HG02938 (cell line): ENCODE data around the gene FAM110D.

Source experiments
- ATAC-seq: cut with Tn5 transposase; IDR thresholded peaks from one replicate; pipeline ENCODE4 v1.9.1; 2021; ENCODE audit warnings: mild to moderate bottlenecking, moderate library complexity; ENCODE audit not compliant: unreplicated experiment

FAM110D gene

DNA sequence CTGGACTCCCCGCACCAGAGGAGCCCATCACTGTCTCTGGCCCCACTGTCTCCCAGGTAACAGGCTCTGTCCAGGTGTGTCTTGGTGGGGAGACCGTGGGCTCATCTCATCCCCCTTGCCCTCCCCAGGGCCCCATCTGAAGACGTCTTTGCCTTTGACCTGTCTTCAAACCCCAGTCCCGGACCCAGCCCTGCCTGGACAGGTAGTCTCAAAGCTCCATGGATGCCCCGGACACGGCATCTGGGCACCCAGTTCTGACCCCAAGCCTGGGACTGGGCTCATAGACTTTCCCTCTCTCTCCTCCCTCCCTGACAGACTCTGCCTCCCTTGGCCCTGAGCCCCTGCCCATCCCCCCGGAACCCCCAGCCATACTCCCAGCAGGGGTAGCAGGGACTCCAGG, 25.2 kb downstream of the FAM110D start:
- no peak for ATAC-seq

DNA sequence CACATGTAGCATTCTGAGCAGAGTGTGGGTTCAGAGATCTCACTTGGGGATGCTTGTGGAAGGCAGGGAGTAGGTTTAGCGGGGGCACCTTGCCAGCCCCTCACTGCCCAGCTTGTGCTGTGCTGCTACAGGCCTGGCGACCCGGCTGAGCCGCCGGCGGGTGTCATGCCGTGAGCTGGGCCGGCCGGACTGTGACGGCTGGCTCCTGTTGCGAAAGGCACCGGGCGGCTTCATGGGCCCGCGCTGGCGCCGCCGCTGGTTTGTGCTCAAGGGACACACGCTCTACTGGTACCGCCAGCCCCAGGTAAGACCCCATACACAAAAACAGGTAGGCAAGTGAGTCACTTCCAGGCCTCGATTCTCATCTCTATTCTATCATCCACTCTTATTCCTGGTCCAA, 26.0 kb downstream of the FAM110D start:
- no peak for ATAC-seq

DNA sequence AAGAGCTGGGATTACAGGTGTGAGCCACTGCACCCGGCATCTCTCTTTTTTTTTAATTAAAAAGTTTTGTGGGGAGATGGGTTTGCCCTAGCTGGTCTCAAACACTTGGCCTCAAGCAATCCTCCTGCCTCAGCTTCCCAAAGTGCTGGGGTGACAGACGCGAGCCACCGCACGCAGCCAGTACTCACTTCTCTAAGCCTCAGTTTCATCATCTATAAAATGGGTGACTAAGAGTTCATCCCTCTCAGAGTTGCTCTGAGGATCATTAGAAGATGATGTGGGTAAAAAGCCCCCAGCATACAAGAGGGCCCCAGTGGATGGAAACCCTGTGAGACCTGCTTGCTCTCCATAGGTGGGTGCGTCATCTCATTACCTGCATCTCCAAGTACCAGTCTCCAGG, 29.0 kb downstream of the FAM110D start:
- ATAC-seq: no peak

DNA sequence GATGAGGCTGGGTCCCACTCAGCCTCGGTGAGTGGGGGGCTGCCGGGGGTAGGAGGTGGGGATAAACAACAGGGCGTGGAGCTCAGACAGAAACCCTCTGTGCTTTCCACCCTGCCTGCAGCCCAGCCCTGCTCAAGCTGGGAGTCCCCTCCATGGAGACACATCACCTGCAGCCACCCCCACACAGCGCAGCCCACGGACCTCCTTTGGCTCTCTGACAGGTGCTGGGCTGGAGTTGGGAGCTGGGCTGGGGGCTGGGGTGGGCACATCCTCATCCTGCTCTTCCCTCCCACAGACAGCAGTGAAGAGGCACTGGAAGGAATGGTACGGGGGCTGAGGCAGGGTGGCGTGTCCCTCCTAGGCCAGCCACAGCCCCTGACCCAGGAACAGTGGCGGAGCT, 29.6 kb downstream of the FAM110D start:
- no peak for ATAC-seq

DNA sequence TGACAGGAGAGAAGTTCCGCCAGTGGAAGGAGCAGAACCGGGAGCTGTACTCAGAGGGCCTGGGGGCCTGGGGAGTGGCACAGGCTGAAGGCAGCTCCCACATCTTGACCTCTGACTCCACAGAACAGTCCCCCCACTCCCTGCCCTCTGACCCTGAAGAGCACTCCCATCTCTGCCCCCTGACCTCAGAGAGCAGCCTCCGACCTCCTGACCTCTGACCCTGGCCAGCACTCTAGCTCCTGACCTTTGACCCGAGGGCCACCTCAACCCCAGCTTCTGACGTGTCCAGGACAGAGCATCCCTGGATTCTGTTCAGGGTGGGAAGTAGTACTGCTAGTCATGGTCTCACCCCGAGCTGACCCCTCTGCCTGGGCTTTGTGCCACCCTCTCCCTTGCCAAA, 30.5 kb downstream of the FAM110D start:
- ATAC-seq: no peak

GRCh38 chr1:26189751-26190275, 30.9 kb downstream of the FAM110D start:
- ATAC-seq: no peak

GRCh38 chr1:26190373-26190987, 31.6 kb downstream of the FAM110D start, which contains the start of gene CATSPER4:
TSS of gene CATSPER4 (plus strand) at chr1:26190602. CDS start at chr1:26190628, 26 bp downstream.
- ATAC-seq: no peak

DNA sequence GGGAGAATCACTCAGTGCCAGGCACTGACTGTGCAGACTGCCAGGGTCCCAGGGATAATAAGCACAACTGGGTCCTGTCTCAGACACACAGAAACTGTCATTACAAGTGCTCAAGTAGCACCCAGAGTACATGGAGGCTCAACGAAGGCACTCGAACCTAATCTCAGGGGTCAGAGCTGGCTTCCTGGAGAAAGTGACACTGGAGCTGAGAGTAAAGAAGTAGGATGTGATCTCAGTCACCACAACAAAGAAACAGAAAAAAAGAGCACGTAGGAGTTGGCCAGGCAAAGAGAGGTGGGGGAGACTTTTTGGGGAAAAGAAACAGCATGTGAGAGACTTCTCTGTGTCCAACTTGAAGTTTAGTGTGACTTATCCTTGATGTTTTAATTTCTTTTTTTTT, 32.9 kb downstream of the FAM110D start:
- no peak for ATAC-seq

- ATAC-seq: no peak
These were observed 36.9 kb downstream of the FAM110D start for GRCh38 chr1:26195805-26196204.

DNA sequence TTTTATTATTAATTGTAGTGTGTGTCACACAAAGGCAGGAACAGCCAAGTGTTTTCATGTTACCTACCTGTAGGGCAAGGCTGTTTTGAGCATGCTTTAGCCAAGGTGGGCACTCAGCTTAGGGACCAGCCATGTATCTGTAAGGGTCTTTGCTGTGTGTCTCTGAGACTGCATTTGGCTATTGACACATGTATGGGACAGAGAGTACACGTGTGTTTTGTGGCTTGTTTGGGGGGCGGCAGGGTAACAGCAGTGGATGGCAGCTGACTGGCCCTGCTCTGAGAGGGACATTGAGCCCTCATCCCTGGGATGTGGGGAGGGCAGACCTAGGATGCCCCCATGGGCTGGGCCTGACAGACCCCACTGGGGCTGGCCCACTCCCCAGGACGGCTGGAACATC, 38.4 kb downstream of the FAM110D start:
- ATAC-seq: no peak

DNA sequence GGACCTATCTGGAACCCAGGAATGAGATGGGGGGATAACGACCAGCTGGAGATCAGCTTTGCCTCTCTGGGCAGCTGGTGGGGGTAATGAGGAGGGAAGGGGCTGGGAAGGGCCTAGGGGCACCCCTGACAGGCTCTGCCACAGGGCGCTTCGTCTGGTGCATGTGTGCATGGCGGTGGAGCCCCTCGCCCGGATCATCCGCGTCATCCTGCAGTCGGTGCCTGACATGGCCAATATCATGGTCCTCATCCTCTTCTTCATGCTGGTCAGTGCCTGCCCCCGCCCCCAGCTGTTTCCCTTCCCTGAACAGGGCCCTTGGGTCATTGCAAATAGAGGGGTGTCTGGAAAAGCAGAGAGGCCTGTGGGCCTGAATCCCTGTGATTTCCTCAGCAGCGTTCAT, 38.9 kb downstream of the FAM110D start:
- ATAC-seq: no peak

DNA sequence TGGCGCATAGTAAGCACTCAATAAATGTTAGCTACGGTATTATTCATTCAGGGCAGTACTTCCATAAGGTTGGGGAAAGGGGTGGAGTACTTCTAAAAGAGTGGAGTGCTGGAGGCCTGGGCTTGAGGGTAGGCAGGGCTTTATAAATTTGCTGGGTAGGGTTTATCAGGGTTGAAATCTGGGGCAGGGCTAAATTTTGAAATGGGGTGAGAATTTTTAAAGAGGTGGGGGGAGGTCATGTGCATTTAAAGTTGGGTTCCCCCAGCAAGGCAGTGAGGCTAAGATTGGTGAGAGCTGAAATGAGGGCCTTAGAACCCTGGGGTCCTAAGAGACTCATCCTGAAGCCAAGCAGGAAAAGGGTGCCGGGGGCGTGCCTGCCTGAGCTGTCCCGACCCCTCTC, 41.5 kb downstream of the FAM110D start:
- ATAC-seq: no peak

GRCh38 chr1:26203642-26204318, 44.9 kb downstream of the FAM110D start:
- ATAC-seq: no peak

GRCh38 chr1:26210147-26210870, 51.4 kb downstream of the FAM110D start:
- no peak for ATAC-seq

DNA sequence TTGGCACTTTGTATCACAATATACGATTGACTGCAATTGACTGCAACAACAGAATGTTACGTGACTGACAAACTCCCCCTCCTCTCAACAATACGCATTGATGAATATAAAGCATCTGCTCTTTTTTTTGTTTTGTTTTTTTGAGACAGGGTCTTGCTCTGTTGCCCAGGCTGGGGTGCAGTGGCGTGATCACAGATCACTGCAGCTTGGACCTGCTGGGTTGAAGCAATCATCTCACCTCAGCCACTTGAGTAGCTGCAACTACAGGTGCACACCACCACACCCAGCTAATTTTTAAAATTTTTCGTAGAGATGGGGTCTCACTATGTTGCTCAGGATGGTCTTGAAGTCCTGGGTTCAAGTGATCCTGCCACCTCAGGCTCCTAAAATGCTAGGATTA, 53.8 kb downstream of the FAM110D start:
- no peak for ATAC-seq

DNA sequence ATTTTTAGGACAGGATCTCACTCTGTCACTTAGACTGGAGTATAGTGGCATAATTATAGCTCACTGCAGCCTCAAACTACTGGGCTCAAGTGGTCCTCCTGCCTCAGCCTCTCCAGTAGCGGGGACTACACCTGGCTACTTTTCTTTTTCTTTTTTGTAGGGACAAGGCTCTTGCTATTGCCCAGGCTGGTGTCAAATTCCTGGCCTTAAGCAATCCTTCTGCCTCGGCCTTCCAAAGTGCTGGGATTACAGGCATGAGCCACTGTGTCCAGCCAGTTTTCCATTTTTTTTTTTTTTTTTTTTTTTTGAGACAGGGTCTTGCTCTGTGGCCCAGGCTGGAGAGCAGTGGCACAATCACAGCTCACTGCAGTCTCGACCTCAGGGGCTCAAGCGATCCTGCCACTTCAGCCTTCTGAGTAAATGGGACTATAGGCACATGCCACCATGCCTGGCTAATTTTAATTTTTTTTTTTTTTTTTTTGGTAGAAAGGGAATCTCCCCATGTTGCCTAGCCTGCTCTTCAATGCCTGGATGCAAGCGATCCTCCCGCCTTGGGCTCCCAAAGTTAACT, 54.5 kb downstream of the FAM110D start:
- no peak for ATAC-seq
